ENCODE data around the gene TNF.

TNF gene

DNA sequence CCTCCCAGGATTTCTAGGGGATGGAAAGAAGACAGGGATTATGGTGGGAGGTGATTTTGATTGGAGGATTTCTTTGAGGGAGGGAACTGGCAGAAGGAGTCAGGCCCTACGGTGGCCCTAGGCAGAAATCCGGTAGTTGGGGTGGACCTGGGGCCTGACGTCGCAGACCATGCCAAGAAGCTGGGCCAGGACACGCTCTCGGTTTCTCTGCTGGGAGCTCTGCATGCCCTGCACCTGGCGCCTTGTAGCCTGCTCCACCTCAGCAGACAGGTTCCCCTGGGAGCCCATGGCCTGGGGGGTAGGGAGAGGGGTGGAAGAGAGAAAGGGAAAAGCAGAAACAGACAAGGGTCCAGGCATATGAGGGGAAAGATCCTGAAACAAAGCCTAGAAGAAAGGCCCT is 30.1 kb upstream of the TNF start:
- no peak for DNase-seq

DNA sequence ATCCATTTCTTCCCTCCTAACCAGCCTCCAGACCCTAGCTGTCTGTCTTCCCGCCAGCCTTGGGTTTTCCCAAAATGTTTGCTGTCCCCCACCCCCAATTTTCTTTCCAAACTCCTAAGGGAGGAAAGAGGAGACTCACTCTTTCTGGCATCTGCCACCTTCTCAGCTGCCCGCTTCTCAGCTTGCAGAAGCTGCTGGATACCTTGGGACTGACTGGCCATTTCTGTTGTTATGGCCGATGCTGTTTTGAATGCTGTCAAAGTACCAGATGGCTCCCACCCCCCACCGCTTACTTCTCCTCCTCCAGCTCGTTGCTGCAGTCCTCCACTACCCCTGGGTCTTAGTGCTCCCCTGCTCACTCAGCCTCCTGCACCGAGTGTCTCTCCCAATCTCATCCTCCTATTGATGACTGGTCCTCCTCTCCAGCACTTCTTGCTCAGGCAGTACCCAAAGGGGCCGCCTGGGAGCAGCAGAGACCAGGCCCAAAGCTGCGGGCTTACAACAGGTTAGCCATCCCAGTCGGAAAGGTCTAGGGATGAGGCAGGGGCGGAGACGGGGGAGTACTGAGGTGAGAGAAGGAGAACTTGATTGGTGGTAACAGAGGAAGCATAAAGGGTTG is 28.9 kb upstream of the TNF start, which contains the start of gene ATP6V1G2:
Gene ATP6V1G2, minus strand, starts transcription at position 270 of the 619 bp plus-strand sequence. Its CDS starts 49 bp downstream, at position 221.
- peak; percentile 91 for DNase-seq

DNA sequence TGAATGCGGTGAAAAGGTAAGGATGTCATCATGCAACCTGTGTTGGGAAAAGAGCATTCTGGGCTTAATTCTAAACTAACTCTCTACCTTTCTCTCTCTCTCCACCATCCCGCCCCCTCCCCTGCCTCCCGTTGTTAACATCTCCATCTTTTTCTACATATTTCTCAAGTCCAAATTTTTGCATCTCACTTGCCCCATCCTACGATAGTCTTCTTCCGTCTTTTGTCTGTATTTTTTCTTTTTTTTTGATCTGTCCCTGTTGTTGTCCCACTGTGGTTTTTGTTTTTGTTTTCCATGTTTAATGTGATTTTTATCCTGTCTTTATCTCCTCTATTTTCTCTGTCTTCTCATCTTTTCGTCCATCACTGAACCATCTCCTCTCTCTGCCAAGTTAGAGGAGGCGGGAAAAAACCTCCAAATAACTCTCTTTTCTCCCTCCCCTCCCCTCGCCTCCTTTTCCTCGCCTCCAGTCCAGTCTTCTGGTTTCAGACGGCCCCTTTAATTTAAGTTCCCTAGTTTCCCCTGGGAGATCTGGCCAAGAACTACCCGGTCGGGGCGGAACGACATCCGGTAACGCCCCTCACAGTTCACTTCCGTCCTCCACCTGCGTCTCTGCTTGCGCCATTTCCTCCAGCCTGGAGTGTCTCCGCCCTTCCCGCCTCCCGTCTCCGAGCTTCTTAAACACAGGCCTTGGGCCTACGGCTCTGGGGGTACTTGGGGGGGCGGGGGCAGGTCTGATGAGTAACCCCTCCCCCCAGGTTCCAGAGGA is 28.2 kb upstream of the TNF start, which contains the start of gene NFKBIL1:
Gene NFKBIL1, plus strand, starts transcription at position 651 of the 769 bp plus-strand sequence. Its CDS starts 87 bp downstream, at position 738.
- peak; percentile 97 for DNase-seq

DNA sequence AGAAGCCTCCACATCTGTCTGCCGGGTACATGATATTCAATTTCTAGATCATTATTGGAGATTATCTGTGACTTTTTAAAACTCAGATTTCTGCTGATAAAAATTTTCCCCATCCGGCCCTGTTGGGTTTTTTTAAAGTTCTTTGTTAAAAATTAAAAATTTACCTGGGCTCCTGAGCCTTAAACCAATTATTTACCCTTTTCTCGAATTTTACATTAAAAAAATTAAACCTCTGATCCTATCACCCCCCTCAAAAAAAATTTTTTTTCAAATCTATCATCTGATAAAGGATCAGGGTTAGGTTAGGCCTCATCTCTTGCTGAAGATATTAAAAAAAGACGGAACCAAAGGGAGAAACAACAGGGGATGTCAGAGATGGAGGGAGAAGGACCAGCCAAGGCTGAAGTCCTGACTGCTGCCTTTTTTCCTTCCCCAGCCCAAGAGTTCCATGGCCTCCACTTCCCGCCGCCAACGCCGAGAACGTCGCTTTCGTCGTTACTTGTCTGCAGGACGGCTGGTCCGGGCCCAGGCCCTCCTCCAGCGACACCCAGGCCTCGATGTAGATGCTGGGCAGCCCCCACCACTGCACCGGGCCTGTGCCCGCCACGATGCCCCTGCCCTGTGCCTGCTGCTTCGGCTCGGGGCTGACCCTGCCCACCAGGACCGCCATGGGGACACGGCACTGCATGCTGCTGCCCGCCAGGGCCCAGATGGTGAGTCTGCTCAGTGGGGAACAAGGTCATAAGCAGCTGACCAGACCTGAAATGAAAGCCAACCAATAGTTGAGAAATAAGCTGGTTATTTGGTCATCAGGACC is 27.4 kb upstream of the TNF start:
- DNase-seq = no peak

DNA sequence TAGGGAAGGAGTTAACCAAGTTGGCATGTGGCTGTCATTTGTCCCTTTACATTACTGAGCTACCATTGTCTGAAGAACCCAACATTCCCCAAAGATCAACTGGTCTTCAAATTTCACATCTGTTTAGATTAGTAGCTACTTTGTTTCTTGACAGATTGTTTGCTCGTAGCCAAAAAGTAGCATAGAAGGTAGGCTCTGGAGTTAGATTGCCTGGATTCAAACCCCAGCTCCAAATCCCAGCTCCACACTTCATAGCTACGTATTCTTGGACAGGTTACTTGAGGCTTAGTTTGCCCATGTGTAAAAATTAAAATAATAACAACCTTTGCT is 26.9 kb upstream of the TNF start:
- no peak for DNase-seq

DNA sequence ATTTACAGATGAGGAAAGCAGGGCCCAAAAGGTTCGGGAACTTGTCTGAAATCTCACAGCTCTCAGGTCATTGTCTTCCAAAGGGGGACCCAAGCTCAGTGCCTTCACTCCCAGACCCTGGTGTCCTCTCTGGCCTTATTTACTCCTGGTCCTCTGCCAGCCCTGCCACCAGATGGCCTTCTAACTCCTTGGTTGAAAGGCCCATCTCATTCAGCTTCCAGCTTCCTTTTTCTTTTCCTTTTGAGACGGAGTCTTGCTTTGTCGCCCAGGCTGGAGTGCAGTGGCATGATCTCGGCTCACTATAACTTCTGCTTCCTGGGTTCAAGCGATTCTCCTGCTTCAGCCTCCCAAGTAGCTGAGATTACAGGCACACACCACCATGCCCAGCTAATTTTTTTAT is 24.0 kb upstream of the TNF start:
- DNase-seq = peak; percentile 24

DNA sequence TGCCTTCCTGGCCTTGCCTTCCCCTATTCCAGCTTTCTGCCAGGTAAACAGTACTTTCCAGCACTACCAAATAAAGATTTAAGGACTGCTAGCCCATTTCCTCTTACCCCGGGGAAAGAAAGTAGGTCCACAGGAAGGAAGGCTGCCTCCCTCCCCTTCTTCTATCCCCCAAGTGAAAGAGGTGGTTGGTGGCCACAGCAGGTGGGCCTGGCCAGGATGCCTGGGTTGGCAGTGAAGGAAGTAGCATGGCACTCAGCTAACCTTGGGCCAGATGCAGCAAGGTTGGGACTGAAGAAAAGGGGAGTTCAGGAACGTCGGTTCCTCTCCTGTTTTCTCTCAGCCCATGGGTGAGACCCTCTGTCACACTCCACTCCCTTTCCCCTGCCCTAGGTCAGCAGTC is 19.1 kb upstream of the TNF start:
- no peak for DNase-seq

DNA sequence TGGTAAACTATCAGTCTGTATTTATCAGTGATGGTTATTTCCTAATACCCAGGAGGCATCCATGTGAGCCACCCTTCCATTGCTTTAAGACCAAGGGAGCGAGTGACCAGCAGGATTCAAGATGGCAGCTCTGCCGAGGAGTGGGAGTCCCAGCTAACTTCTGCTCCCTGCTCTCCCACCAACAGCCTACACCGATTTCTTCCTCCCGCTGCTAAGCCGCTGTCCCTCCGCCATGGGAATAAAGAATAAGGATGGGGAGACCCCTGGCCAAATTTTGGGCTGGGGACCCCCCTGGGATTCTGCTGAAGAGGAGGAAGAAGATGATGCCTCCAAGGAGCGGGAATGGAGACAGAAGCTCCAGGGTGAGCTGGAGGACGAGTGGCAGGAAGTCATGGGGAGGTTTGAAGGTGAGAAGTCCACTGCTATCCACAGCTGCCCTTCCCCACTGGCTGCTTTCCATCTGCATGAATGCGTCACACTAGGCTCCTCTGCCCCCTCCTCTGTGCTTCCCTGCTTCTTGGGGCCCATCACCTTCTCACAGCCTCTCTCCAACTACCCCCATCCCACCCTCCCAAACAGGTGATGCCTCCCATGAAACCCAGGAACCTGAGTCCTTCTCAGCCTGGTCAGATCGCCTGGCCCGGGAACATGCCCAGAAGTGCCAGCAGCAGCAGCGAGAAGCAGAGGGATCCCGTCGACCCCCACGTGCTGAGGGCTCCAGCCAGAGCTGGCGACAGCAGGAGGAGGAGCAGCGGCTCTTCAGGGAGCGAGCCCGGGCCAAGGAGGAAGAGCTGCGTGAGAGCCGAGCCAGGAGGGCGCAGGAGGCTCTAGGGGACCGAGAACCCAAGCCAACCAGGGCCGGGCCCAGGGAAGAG is 17.7 kb upstream of the TNF start:
- no peak for DNase-seq

DNA sequence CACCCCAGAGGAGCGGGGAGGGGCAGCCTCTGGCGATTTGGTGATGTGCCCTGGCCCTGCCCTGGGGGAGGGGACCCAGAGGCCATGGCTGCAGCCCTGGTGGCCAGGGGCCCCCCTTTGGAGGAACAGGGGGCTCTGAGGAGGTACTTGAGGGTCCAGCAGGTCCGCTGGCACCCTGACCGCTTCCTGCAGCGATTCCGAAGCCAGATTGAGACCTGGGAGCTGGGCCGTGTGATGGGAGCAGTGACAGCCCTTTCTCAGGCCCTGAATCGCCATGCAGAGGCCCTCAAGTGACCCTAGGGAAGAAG is 17.1 kb upstream of the TNF start:
- DNase-seq = no peak

DNA sequence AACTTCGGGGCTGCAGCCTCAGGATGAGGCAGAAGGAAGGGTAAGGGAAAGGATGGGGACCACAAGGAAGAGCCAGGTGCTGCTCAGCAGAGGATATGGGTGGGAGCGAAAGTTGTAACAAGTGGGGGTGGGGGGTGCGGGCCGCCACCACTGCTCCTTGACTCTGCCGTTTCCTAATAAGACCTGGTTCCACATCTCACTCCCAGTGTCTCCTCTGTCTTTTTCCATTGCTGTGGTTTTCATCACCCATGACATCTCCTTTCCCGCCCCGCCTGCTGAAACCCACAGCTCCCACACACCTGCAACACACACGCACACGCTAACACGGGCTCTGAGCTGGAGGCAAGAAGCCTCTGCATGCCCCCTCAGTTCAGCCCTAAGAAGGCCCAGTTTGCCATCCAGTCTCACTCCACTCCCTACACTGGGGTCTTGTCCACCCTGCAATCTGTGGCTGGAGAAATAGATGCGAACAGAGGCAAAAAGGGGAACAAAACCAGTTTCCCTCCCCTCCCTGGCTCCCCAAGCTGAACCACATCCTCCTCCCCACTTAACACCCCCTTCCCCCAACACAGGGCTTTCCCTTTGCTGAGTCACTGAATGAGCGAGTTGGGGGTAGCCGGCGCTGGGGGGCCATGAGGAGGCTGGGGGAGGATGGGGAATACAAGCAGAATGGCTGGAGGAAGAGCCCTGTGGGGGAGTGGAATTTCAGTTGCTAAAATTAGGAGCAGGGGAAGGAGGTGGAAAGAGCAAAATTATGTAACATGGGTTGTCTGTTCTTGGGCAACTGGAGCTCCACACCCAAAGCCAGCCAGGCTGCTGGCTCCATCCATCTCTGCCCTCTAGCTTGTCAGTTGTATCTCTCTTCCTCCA is 16.5 kb upstream of the TNF start:
- peak; percentile 47 for DNase-seq

DNA sequence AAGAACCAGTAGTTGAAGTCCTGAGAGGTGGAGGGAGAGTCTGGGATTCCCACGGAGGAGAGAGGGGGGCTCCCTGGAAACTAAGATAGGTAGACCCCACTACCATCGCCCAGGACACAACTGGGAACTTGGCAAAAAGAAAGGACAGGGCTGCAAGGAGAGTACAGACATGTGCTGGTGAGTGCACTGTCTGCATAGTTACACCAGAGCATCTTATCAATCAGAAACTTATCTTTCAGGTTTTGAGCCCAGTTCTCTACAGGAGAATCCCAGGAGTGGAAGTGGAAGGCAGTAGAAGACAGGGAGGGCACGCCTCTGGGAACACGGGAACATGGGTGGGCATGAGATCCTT is 15.8 kb upstream of the TNF start:
- DNase-seq = no peak

DNA sequence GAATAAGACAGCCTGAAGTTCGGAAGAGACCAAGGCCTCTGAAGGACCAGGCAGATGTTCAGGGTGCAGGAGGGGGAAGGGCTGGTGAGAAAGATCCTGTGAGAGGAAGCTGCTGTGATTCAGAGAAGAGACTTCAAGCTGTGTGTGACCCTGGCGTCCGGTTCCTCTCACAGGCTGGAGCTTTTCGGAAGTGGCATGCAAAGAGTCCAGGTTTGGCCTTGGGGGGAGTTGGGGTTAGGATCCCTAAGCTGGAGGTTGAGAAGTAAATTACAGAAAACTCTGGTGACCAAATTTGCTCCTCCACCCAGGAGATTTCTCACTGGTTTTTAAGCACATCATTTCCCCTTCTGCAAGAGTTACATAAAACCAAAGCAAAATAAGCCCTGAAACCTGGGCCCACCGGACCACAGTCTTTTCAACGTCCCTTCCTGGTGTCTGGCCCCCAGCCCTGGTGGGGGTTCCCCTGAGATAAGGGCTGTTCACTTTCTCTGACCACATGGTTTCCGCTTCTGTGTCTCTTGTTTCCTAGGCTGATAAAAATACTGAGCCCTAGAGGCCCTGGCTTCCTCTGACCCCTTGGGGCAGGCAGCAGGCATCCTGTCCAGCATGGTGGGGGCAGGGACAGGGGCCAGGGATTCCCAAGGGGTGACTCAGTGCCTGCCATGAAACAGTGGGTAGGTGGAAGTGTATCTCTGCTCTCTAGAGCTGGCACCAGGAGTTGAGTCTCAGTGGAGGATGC is 15.2 kb upstream of the TNF start:
- DNase-seq = peak; percentile 8

DNA sequence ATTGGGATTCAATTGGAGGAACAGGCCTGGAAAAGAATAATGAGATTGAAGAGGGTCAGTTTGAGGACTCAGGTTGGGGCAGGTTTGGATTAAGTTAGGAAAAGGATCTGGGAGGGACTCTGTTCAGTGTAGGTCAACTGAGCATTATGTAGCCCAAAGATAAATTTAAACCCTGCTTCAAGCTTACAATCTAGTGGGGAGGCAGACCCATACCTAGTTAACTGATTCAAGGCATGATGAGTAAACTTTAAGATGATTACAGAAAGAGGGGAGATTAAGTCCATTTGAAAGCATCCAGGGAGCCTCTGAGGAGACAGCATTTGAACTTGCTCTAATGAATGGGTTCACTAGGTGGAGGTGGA is 14.7 kb upstream of the TNF start:
- DNase-seq = no peak

DNA sequence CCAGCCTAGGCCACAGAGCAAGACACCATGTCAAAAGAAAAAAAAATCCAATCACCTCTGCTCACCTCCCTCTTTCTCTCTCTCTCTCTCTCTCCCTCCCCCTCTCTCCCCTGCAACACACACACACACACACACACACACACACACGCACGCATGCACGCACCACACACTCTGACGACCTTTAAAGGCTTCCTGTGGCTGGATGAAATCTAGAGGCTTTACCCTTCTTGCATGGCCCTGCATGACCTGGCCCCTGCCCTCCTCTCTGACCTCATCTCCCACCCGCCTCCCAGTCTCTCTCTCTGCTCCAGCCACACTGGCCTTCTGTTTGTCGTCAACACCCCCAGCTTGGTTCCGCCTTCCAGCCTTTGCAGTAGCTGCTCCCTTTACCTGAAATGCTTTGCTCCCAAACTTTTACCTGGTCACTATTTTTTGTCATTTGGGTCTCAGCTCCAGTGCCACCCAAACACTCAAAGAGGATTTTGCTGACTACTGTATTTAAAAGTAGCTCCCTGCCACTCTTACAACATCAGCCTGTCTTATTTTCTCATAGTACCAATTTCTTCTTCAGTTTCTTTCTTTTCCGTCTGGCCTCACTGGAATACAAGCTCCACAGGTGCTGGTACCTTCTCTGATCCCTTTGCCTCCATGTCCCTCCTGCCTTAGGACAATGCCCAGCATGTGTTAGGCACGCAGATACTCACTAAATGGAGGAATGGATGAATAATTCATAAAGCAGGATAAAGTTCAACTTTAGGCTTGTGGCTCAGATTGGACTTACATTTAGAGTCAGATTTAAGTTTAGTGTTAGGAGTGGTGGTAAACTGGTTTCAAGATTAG is 7.6 kb upstream of the TNF start:
- DNase-seq = no peak

DNA sequence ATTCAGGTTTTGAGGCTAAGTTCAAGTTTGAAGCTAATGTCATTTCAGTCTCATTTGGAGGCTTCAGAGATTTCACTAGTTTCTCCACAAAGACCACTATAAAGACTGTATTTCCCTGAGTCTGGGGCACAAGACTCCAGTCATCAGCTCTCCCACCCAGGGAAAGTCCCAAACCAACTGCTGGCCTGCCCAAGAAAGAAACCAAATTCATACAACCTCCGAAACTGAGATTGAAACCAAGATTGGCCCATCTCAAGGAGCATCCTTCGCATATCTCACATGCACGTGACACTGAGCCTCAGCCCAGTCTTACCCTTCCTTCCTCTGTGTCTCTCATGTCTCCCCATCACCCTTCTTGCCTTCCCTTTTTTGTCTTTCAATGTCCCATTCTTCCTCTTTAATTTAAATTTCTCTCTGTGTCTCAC is 6.8 kb upstream of the TNF start:
- no peak for DNase-seq

DNA sequence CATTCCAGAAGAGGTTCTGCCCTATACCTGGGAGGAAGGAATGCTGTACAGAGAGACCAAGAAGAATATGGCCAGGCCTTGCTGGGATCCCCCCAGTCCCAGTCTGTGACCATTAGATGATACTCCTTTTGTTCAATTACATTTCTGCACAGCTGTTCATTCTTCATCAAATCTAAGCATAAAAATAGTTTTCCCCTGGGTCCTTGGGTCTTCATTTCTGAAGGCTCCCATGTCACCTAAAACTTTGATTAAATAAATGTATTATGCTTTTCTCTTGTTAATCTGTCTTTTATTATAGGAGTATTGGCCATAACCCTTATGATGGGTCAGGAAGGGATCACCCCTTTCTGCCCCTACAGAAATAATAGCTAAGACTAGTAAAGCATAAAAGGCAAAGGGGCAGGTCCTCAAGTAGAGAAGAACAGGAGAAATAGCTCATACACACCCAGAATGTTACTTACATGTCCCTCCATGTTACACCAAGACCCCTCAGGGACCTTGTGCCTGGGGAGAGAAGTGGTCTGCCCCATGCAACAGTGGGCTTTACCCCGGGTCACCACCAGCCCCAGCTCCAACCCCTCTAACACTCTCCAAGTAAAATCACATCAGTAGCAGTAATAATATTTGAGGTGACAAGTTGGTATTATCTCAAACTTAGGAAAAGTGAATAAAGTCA is 5.4 kb upstream of the TNF start:
- no peak for DNase-seq

DNA sequence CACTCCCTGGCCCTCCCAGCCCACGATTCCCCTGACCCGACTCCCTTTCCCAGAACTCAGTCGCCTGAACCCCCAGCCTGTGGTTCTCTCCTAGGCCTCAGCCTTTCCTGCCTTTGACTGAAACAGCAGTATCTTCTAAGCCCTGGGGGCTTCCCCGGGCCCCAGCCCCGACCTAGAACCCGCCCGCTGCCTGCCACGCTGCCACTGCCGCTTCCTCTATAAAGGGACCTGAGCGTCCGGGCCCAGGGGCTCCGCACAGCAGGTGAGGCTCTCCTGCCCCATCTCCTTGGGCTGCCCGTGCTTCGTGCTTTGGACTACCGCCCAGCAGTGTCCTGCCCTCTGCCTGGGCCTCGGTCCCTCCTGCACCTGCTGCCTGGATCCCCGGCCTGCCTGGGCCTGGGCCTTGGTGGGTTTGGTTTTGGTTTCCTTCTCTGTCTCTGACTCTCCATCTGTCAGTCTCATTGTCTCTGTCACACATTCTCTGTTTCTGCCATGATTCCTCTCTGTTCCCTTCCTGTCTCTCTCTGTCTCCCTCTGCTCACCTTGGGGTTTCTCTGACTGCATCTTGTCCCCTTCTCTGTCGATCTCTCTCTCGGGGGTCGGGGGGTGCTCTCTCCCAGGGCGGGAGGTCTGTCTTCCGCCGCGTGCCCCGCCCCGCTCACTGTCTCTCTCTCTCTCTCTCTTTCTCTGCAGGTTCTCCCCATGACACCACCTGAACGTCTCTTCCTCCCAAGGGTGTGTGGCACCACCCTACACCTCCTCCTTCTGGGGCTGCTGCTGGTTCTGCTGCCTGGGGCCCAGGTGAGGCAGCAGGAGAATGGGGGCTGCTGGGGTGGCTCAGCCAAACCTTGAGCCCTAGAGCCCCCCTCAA is 3.1 kb upstream of the TNF start, which contains the start of gene LTA:
Gene LTA, plus strand, starts transcription at position 249 of the 871 bp plus-strand sequence. Its CDS starts 454 bp downstream, at position 703.
- no peak for DNase-seq

All from midbrain (tissue), 1 donor.